NCI-H2227 (cell line): ENCODE results near the gene EPGN.

Experiments
- DNase-seq: peaks from one replicate; lab custom pipeline; 2025; ENCODE audit not compliant: unreplicated experiment; lab: John Stamatoyannopoulos, UW

The EPGN gene

DNA sequence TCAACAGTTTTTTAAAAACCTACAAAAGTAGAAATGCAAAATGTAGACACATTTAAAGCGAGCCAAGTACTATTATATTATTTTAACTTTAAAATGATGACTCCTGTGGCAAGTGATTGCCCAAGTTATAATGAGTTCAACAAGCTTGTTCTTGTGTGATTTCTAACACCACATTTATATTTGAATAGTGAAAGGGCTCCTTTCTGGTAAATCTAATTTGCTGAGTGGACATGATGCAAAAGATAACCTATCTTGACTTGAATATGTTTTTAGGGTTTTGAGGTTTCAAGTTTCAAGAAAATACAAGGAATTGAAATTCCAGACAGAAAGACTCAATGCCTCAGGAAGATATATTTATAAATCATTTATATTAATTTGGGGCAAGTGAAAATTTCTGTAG, 1.1 kb upstream of the EPGN start:
- DNase-seq, result no peak

- DNase-seq, result no peak
Measured at GRCh38 chr4:74309223-74309622, 953 bp downstream of the EPGN start.

- no peak for DNase-seq
Measured at GRCh38 chr4:74311696-74312313, 3.5 kb downstream of the EPGN start.

DNA sequence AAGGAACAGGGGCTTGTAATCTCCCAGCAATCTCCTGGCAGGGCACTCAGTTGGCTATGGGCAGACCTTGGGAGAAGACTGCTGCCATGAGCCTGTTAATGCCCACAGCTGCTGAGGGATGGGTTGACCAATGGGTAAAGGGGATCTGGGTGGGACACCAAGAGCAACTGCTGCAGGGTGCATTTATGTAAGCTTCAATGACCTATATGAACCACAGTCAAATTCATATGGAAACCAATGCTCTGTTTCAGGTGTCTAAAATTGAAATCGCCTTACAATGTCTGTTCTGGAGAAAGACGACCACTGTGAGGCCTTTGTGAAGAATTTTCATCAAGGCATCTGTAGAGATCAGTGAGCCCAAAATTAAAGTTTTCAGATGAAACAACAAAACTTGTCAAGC, 6.1 kb downstream of the EPGN start:
- DNase-seq, result no peak

DNA sequence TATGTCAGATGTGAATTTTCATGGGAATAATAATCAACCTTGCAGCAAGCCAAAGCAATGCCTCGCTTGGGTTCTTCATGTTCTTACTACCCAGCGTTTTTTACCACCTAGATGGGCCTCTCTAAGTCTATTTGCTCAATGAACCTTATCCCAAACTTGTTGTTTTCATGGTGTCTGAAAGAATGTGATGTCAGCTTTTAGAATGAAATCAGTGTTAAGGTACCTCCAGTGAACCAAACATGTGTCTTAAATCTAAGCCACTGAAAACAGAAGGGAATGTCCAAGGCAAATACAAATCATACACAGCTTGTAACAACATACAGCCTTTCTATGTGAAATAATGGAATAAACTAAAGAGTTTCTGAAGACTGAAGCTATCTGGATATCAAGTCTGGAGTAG, 6.7 kb downstream of the EPGN start:
- DNase-seq, result no peak

- DNase-seq, result no peak
Measured at GRCh38 chr4:74315376-74315775, 7.1 kb downstream of the EPGN start.

DNA sequence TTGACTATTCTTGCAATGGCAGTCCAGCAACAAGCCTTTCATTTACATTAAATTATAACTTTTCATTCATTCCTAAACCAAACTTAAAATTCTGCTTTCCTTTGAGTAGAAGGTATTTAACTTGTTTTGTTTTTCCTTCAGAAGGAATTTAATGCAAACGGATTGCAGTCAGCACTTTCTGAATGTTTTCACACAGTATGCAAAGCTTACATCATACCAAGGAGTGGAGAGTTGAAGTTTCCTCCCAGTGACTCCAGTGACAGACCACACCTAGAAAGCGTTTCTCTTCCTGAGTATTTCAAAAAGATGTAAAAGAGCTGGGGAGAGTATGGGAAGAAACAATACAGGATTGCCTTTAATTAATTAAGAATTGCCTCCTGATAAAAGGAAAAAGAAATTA, 8.1 kb downstream of the EPGN start:
- no peak for DNase-seq

DNA sequence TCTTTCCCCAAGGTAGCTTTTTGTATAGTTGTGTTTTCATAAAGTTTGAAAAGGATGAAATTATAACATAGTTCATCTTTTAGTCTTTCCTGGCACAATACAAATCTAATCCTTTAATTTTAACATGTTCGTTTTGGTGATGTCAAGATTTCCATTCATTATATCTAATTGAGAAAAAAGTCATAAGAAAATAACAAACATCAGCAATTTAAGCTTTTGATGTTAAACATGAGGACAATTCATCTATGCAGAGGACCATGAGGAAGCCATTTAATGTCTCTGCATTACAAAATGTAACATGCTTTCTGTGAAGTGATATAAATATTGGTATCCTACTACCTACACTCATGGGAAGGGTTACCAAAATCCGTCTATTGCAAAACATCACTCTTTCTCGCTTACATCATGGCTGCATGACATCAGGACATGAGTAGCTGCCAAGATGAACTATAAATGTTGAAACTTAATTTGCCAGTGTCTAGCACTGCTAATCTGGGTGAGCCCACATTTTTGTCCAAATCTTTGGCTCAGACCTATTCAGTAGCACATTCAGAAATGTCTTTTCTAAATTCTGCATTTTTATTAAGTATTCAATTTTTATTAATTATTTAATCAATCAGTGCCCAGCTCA, 9.5 kb downstream of the EPGN start:
- DNase-seq, result no peak

DNA sequence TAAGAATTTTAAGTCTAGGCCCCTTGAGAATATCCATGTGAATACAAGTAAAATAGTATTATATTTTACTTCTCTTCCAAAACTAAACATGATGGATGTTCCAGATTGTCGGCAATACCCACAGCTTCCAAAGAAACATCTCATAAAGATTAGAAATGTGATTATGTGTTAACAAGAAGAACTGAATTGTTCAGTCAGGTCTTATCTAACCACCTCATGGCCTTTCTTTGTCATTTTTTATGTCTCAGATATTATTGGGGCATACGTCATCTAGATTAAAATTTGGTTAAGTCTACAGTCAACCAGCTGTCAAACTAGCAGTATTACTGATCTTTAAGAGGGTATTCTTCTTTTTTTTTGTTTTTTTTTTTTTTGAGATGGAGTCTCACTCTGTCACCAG, 10.0 kb downstream of the EPGN start:
- no peak for DNase-seq

DNA sequence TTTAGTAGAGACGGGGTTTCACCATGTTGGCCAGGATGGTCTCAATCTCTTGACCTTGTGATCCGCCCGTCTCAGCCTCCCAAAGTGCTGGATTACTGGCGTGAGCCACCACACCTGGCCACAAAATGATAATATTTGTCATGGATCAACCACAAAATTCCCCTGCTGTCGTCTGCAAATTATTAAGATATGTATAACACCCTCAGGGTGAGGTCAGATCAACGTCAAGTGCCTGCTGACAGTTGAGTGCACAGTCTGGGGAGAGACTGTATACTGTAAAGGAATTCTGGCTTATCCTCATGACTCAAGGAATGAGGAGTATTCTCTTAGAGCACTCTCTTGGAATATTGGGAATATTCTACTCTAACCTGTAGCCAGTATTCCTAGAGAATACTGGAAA, 11.2 kb downstream of the EPGN start:
- no peak for DNase-seq

- no peak for DNase-seq
Measured at GRCh38 chr4:74320559-74321118, 12.4 kb downstream of the EPGN start.

DNA sequence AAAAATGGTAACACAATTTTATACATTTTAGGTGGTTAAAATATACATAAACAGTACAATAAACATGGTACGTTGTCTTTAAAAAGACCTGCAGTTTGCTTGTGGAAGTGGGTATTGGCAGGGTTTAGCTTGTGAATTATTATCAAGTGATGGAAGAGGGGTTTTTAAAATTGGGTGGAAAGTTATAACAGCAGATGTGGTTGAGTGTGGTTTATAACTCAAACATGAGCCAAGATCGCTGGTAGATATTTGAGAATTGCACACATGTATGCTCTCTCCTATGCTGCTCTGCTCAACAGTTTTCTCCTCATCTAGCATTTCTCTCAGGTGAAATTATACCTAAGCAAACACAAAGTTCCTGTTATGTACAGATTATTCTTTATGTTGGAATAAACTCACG, 14.0 kb downstream of the EPGN start:
- no peak for DNase-seq

DNA sequence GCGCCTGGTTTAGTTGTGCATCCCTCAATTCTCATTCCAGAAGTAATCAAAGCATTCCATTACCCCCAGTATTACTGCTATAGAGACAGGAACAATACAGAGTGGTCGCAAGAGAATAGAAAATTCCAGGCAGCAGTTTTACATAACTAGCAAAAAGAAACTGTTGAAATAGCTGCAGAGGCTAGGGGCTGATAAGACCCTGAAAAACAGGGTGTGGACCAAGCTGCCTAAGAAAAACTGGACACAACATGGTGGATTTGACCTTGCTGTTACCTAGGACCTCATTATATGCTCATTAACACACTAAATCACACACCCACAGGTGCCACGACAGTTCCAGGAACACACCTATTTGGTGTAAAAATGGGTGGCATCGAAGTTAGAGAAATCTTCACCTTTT, 15.4 kb downstream of the EPGN start:
- no peak for DNase-seq

- DNase-seq, result no peak
Measured at GRCh38 chr4:74324262-74324661, 16.0 kb downstream of the EPGN start.

- DNase-seq, result no peak
Measured at GRCh38 chr4:74325886-74326285, 17.6 kb downstream of the EPGN start.

GRCh38 chr4:74327762-74328161, 19.5 kb downstream of the EPGN start:
- no peak for DNase-seq

DNA sequence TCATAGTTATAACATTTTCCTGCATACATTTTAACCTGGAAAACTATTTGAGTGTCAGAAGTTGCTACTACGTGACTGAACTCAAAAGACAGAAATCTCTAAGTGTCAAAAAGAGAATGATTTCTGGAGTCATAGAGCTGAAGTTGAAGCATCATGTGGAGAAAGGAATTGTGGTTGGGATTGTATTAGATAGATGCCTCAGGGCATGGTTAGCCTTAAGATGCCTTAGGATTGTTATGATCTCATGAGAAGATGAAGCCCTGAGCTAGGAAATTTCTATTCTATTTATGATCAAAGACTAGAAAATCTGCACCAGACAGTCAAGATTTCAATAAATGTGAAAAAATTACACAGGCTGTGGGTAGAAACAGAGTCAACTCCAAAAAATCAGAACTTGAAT, 20.2 kb downstream of the EPGN start:
- DNase-seq, result no peak

DNA sequence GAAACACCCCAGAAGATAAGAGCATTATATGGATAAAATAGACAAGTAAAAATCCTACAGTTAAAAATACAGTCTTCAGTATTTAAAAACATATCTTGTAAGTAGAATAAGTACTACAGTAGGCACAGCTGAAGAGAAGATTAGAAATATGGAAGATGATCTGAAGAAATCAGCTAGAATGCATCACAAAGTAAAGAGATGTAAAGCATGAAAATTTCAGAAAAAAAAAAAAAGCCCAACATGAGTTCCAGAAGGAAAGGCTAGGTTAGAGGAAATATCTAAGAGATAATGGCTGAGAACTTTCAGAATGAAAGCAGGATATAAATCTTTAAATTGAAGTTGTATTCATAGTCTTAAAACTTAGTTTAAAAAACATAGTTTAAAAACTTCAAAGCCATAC, 21.0 kb downstream of the EPGN start:
- no peak for DNase-seq

DNA sequence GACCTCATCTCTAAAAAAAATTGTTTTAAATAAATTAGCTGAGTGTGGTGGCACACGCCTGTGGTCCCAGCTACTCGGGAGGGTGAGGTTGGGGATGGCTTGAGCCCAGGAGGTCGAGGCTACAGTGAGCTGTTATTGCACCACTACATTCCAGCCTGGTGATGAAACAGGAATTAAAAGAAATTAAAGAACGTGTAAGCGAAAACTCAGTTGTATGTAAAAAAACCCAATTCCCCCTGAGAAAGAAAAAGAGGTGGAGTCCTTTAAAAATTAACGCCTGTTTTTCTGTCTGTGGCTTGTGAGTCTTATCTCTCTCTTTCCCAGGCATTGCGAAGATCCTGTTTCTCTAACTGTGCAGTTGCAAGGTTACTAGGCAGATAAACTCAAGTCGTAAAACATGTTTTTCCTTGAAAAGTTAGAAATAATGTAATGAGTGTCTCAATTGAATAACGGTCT, 22.1 kb downstream of the EPGN start:
- DNase-seq, result no peak

DNA sequence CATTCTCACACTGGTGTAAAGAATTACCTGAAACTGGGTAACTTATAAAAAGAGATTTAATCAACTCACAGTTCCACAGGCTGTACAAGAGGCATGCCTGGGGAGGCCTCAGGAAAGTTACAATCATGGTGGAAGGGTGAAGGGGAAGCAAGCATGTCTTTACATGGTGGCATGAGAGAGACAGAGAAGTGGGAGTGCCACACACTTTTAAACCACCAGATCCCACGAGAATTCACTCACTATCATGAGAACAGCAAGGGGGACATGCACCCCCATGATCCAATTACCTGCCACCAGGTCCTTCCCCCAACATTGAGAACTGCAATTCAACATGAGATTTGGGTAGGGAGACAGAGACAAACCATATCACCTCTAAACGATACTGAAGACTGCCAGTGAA, 23.0 kb downstream of the EPGN start:
- no peak for DNase-seq

GRCh38 chr4:74331944-74332343, 23.7 kb downstream of the EPGN start:
- DNase-seq, result no peak

DNA sequence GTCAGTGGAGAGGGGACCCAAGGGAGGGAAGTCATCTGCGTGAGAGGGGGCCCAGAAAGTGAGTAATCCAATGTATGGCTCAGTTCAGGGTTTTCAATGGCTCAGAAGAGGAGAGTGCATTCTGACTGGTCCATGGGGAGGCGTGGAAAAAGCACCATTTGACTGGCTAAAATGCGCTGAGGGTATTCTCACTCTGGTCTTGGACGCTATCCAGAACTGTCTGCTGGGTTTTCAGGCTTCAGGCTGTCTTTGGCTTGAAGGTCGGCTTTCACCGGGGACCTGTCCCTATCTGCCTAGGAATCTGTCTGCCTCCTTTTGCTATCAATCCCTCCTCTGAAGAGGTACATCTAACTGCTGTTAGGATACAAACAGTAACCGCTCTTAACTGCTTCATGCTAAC, 26.4 kb downstream of the EPGN start:
- DNase-seq, result no peak
